Fibroblast of lung (primary cell): Measurements from ENCODE around the gene POU2F2. TPM values are rescaled to one million over a fixed set of nuclear protein-coding genes. Genes with fewer than 3 reads are reported as not detected.

ENCODE experiments used
- DNase-seq, 2 donors: peaks; one replicate each; pipeline versions ENCODE4 v3.0.0 to v3.0.0-alpha.2; 2010; ENCODE audit warnings: low read depth in 2 of 2
- H2AFZ ChIP-seq: 2 replicates; pipeline ENCODE4 v1.5.1; 2012; ENCODE audit warnings: low read length, control low read depth, inconsistent platforms
- H3K27ac ChIP-seq: 2 replicates; pipeline ENCODE4 v1.5.1; 2011; ENCODE audit warnings: low read length, control low read depth; ENCODE audit not compliant: insufficient read depth
- H3K27me3 ChIP-seq: 2 replicates; pipeline ENCODE4 v1.5.1; 2011; ENCODE audit warnings: mild to moderate bottlenecking, low read length; ENCODE audit not compliant: control insufficient read depth, insufficient read depth
- H3K36me3 ChIP-seq: 2 replicates; pipeline ENCODE4 v1.5.1; 2011; ENCODE audit warnings: low read length; ENCODE audit not compliant: control insufficient read depth, insufficient read depth
- H3K4me1 ChIP-seq: 2 replicates; pipeline ENCODE4 v1.5.1; 2011; ENCODE audit warnings: low read length; ENCODE audit not compliant: control insufficient read depth, insufficient read depth; ENCODE audit errors: extremely low read depth
- H3K4me2 ChIP-seq: 2 replicates; pipeline ENCODE4 v1.5.1; 2011; ENCODE audit warnings: low read length, control low read depth; ENCODE audit not compliant: insufficient read depth; ENCODE audit errors: extremely low read depth
- H3K4me3 ChIP-seq, 4 experiments: fragments of 200-600 bp in 1 of 4; sonication (generic) in 1 of 4; replicated peaks in 1 of 4; 2 replicates each; pipeline ENCODE4 v1.5.1; 2011 to 2016; ENCODE audit warnings: low read length in 4 of 4, low read depth in 3 of 4, mild to moderate bottlenecking in 3 of 4, control low read depth in 2 of 4, inconsistent platforms in 1 of 4, mixed read lengths in 1 of 4; ENCODE audit not compliant: insufficient read depth in 1 of 4; ENCODE audit errors: control extremely low read depth in 1 of 4
- H3K79me2 ChIP-seq: 2 replicates; pipeline ENCODE4 v1.5.1; 2012; ENCODE audit warnings: mild to moderate bottlenecking, low read length, inconsistent platforms; ENCODE audit not compliant: control insufficient read depth, insufficient read depth
- H3K9ac ChIP-seq: 2 replicates; pipeline ENCODE4 v1.5.1; 2011; ENCODE audit warnings: mild to moderate bottlenecking, low read length, control low read depth; ENCODE audit not compliant: insufficient read depth
- H3K9me3 ChIP-seq: 2 replicates; pipeline ENCODE4 v1.5.1; 2012; ENCODE audit warnings: low read depth, low read length; ENCODE audit not compliant: control insufficient read depth, insufficient read depth
- H4K20me1 ChIP-seq: 2 replicates; pipeline ENCODE4 v1.5.1; 2011; ENCODE audit warnings: low read length; ENCODE audit not compliant: control insufficient read depth, insufficient read depth; ENCODE audit errors: extremely low read depth
- EZH2 ChIP-seq: IDR thresholded peaks from 2 replicates; pipeline ENCODE4 v1.5.1; 2012; ENCODE audit warnings: low read length, control low read depth, mild to moderate bottlenecking; ENCODE audit errors: missing control alignments
- polyA plus RNA-seq, 2 donors: library from polyadenylated mRNA; depleted of rRNA in 1 of 2; stranded (reverse) in 1 of 2; unstranded in 1 of 2; fragments of >200 nt; gene quantifications; 2 replicates each; pipeline ENCODE4 v1.2.1, GENCODE V29; 2011 to 2012; ENCODE audit warnings: missing spikeins in 1 of 2
- total RNA-seq: library from RNA; depleted of rRNA; stranded (reverse); fragments of >200 nt; gene quantifications from 2 replicates; pipeline ENCODE4 v1.2.1, GENCODE V29; 2014
- TF ChIP-seq, protein P1 (sequence below), 2 donors: IDR thresholded peaks in 1 of 2; conservative IDR thresholded peaks in 1 of 2; 1 replicate in 1 of 2; 2 replicates in 1 of 2; pipeline ENCODE4 v1.5.1; 2011 to 2012; ENCODE audit warnings: low read length in 2 of 2, control low read depth in 1 of 2, inconsistent platforms in 1 of 2, low read depth in 1 of 2, mild to moderate bottlenecking in 1 of 2

POU2F2 gene
- total and polyA plus RNA-seq, 2 donors (not counting 1 experiment from before 2014, with no cell fraction given), result 0.17 to 0.31 TPM

DNA sequence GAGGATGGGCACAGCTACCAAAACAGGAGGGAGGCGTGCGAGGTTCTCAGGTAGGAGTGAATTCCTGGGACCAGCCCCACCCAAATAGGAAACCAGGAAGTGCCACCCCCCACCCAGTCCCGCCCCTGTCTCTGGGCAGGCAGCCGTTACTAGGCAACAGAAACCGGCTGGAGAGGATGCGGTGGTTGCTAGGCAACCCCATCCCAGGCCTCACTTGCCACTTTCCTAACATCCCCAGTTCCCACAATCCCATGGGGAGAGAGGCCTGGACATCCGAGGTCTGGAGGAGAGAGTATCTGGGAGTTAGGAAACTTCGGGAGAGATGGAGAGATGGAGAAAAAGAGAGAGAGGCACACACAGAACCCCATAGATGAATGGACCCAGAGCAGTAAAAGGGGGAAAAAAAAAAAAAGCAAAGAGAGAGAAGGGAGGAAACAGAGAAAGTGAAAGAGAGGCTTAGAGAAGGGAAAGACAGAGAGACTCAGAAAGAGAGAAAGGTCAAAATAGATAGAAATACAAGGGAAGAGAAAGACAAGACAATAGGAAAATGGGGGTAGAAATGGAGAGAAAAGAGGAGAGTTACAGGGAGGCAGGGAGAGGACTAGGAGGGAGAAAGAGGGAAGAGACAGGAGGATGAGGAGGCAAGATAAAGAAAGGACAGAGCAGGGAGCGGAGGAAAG is 66.0 kb downstream of the POU2F2 start:
- Histone ChIP-seq H2AFZ (no peak overlapping the region), H3K4me3 (no peak overlapping the region), H3K27ac (no peak overlapping the region), H3K9me3 (no peaks in the 10 kb centered on the region), H3K4me1 (no peaks in the 10 kb centered on the region), H3K4me2 (no peak overlapping the region), H3K79me2 (no peaks in the 10 kb centered on the region), H3K9ac (no peak overlapping the region), H3K36me3 (no peaks in the 10 kb centered on the region), H4K20me1 (no peaks in the 10 kb centered on the region), H3K27me3 (peaks cover 31% of the 10 kb centered on the region)
- TF ChIP-seq EZH2, result no peak
- TF ChIP-seq, protein P1, sequence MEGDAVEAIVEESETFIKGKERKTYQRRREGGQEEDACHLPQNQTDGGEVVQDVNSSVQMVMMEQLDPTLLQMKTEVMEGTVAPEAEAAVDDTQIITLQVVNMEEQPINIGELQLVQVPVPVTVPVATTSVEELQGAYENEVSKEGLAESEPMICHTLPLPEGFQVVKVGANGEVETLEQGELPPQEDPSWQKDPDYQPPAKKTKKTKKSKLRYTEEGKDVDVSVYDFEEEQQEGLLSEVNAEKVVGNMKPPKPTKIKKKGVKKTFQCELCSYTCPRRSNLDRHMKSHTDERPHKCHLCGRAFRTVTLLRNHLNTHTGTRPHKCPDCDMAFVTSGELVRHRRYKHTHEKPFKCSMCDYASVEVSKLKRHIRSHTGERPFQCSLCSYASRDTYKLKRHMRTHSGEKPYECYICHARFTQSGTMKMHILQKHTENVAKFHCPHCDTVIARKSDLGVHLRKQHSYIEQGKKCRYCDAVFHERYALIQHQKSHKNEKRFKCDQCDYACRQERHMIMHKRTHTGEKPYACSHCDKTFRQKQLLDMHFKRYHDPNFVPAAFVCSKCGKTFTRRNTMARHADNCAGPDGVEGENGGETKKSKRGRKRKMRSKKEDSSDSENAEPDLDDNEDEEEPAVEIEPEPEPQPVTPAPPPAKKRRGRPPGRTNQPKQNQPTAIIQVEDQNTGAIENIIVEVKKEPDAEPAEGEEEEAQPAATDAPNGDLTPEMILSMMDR (conservative IDR thresholded peaks at IDR 0.05 in 1 of 2, IDR thresholded peaks at IDR 0.05 in 1 of 2; ENCODE audit: low read depth in 1 of 2, low read length in 2 of 2), result no peak
- DNase-seq, result peak; percentile 12 to 26

DNA sequence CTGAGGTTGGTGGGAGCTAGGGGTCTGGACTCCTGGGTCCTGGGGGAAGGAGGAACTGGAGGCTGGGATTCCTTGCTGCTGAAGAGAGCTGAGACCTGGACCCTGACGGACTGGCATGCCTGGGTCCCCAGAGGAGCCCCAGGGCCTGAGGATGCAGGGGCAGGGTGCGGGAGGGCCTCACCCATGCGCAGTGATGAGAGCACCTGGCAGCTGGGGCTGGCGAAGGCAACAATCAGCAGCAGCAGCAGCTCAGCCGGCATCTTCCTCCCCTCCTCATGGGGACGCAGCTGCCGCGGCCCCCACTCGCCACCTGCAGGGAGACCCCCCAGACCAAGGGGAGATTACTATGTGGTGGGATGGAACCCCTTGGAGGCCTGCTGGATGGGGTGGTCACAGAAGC is 66.7 kb downstream of the POU2F2 start:
- H3K9me3 ChIP-seq, result no peaks in the 10 kb centered on the region
- no peak overlapping the region for H3K4me2 ChIP-seq
- H3K36me3 ChIP-seq, result no peaks in the 10 kb centered on the region
- no peak overlapping the region for H3K27ac ChIP-seq
- H3K27me3 ChIP-seq, result peaks cover 31% of the 10 kb centered on the region
- H3K4me3 ChIP-seq, result no peak overlapping the region
- TF ChIP-seq, protein P1 (conservative IDR thresholded peaks at IDR 0.05 in 1 of 2, IDR thresholded peaks at IDR 0.05 in 1 of 2; ENCODE audit: low read depth in 1 of 2, low read length in 2 of 2), result no peak
- no peak for TF ChIP-seq EZH2
- H3K9ac ChIP-seq, result no peak overlapping the region
- no peaks in the 10 kb centered on the region for H4K20me1 ChIP-seq
- no peak overlapping the region for H2AFZ ChIP-seq
- no peaks in the 10 kb centered on the region for H3K4me1 ChIP-seq
- no peaks in the 10 kb centered on the region for H3K79me2 ChIP-seq
- no peak for DNase-seq

DNA sequence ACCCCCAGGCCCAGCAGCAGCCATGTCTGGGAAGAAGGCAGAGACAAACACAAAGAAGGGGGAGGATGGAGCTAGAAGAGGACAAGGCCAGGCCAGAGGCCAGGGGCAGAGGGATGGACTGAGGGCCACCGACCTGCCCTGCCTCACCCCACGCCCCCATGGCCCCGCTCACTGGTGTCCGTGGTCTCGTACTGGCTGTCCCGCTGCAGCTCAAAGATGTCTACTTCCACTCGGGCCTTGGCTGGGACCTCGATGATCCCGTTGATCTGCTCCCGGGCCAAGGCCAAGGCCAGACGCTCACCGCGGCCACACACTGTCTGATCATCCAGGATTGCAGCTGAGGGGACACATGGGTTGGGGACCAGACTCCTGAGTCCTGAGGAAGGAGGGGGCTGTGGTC is 67.2 kb downstream of the POU2F2 start:
- Histone ChIP-seq H3K4me2 (no peak overlapping the region), H3K9me3 (no peaks in the 10 kb centered on the region), H3K36me3 (no peaks in the 10 kb centered on the region), H2AFZ (no peak overlapping the region), H3K27ac (no peak overlapping the region), H3K27me3 (peaks cover 31% of the 10 kb centered on the region), H3K4me3 (no peak overlapping the region), H3K4me1 (no peaks in the 10 kb centered on the region), H3K9ac (no peak overlapping the region), H4K20me1 (no peaks in the 10 kb centered on the region), H3K79me2 (no peaks in the 10 kb centered on the region)
- no peak for DNase-seq
- no peak for TF ChIP-seq EZH2
- TF ChIP-seq, protein P1 (conservative IDR thresholded peaks at IDR 0.05 in 1 of 2, IDR thresholded peaks at IDR 0.05 in 1 of 2; ENCODE audit: low read depth in 1 of 2, low read length in 2 of 2), result no peak
